HG03280 (cell line): ENCODE results near the gene NMNAT1.
A peak's percentile ranks its signal among the peaks of the same experiment; 100 is the strongest.
"Not testable (repeated sequence)": the region's sequence is repeated elsewhere in the genome, so short reads cannot be mapped to it uniquely, and the experiment has no call there.

Experiments used
- ATAC-seq: cut with Tn5 transposase; IDR thresholded peaks from one replicate; pipeline ENCODE4 v1.9.1; 2021; ENCODE audit warnings: mild to moderate bottlenecking, moderate library complexity; ENCODE audit not compliant: unreplicated experiment

NMNAT1 gene

GRCh38 chr1:10007169-10007568, 63.9 kb downstream of the NMNAT1 start:
- no peak for ATAC-seq

GRCh38 chr1:10014016-10014415, 70.7 kb downstream of the NMNAT1 start:
- ATAC-seq = no peak

- no peak for ATAC-seq
Observed at GRCh38 chr1:10019561-10019960, 76.3 kb downstream of the NMNAT1 start.

- ATAC-seq = no peak
Observed at GRCh38 chr1:10020086-10020485, 76.8 kb downstream of the NMNAT1 start.

- ATAC-seq = not testable (repeated sequence)
Observed at GRCh38 chr1:10020678-10021077, 77.4 kb downstream of the NMNAT1 start.

GRCh38 chr1:10021992-10022391, 78.7 kb downstream of the NMNAT1 start:
- not testable (repeated sequence) for ATAC-seq

GRCh38 chr1:10022656-10023055, 79.4 kb downstream of the NMNAT1 start:
- ATAC-seq = no peak

- no peak for ATAC-seq
Observed at GRCh38 chr1:10025354-10025753, 82.1 kb downstream of the NMNAT1 start.

GRCh38 chr1:10027027-10027426, 83.8 kb downstream of the NMNAT1 start:
- ATAC-seq = no peak

- ATAC-seq = not testable (repeated sequence)
Observed at GRCh38 chr1:10028956-10029500, 85.8 kb downstream of the NMNAT1 start.

- ATAC-seq = no peak
Observed at GRCh38 chr1:10031461-10031860, 88.2 kb downstream of the NMNAT1 start.

GRCh38 chr1:10032590-10033358, 89.5 kb downstream of the NMNAT1 start, which contains the start of gene UBE4B:
UBE4B (plus strand) TSS chr1:10032958; CDS start chr1:10033671, 713 bp downstream.
- ATAC-seq = peak; percentile 98

GRCh38 chr1:10033359-10033845, 90.1 kb downstream of the NMNAT1 start:
- ATAC-seq = peak; percentile 4
